NT2/D1 (cell line): ENCODE measurements around the gene NAA38.

Source experiments
- DNase-seq: peaks from one replicate; pipeline ENCODE4 v3.0.0-alpha.2; 2011; ENCODE audit warnings: low read depth, low spot score
- H3K27me3 ChIP-seq: 2 replicates; pipeline ENCODE4 v1.6.0; 2011; ENCODE audit warnings: mild to moderate bottlenecking; ENCODE audit not compliant: insufficient read length, insufficient read depth
- H3K36me3 ChIP-seq: 2 replicates; pipeline ENCODE4 v1.6.1; 2011; ENCODE audit warnings: mild to moderate bottlenecking, low read length, mixed read lengths; ENCODE audit not compliant: insufficient read depth, insufficient read length
- H3K4me1 ChIP-seq: 2 replicates; pipeline ENCODE4 v1.5.1; 2011; ENCODE audit not compliant: insufficient read depth, insufficient read length
- H3K4me3 ChIP-seq: 2 replicates; pipeline ENCODE4 v1.5.1; 2011; ENCODE audit warnings: low read depth; ENCODE audit not compliant: insufficient read length
- H3K9ac ChIP-seq: 2 replicates; pipeline ENCODE4 v1.6.0; 2011; ENCODE audit warnings: low read depth; ENCODE audit not compliant: insufficient read length
- H3K9me3 ChIP-seq: 2 replicates; pipeline ENCODE4 v1.5.1; 2011; ENCODE audit warnings: mild to moderate bottlenecking, low read length; ENCODE audit not compliant: insufficient read depth
- SUZ12 ChIP-seq: IDR thresholded peaks from 2 replicates; pipeline ENCODE4 v1.6.1; 2011; ENCODE audit not compliant: insufficient read length, insufficient read depth; ENCODE audit errors: extremely low read depth
- YY1 ChIP-seq: IDR thresholded peaks from 2 replicates; pipeline ENCODE4 v1.6.1; 2011; ENCODE audit not compliant: insufficient read length, insufficient read depth
- ZNF274 ChIP-seq: IDR thresholded peaks from 2 replicates; pipeline ENCODE4 v1.6.1; 2011; ENCODE audit warnings: mild to moderate bottlenecking, low read depth, low read length

NAA38 gene

DNA sequence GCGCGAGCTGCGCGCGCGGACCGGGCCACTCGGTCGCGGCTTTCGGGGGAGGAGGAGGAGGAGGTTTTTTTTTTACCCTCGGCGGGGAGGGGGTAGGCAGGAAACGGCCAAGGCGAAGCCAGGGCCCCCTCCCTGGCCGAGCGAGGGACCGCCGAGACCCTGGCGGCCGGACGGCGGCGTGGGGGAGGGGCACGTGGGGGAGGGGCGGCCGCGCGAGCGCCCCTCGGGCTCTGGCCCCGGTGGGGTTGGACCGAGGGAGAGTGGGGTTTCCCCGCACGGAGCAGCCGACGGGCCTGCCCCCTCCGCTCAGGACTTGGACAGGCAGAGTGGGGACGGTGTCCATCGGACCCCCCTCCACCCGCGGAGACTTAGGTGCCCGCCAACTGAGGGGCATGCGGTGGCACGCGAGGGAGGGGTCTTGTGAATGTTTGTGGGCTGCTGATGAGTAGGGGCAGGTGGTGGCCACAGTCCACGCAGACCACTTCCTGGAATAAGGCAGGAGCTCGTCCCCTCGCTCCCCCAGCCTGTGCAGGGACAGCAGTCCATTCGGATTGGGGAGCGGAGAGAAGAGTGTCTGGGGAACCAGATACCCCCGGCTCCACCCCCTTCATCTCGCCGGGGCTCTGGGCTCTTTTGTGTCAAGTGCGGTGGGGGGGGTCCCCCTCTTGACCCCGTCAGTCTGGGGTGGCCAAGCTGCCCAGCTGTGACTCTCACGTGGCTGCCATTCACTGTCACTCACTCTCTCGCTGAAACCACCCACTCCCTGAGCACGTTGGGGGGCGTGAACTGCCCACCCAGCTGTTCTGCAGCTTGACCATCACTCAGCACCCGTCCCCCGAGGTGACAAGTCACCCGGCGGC is 28.2 kb upstream of the NAA38 start:
- Histone ChIP-seq H3K27me3 (no peaks in the 10 kb centered on the region), H3K9me3 (no peaks in the 10 kb centered on the region), H3K4me3 (peak overlapping the region; percentile 67), H3K4me1 (peaks cover 5% of the 10 kb centered on the region), H3K36me3 (peaks cover 18% of the 10 kb centered on the region), H3K9ac (peak overlapping the region; percentile 79)
- no peak for DNase-seq
- TF ChIP-seq YY1: no peak
- TF ChIP-seq ZNF274: no peak
- TF ChIP-seq SUZ12: no peak

DNA sequence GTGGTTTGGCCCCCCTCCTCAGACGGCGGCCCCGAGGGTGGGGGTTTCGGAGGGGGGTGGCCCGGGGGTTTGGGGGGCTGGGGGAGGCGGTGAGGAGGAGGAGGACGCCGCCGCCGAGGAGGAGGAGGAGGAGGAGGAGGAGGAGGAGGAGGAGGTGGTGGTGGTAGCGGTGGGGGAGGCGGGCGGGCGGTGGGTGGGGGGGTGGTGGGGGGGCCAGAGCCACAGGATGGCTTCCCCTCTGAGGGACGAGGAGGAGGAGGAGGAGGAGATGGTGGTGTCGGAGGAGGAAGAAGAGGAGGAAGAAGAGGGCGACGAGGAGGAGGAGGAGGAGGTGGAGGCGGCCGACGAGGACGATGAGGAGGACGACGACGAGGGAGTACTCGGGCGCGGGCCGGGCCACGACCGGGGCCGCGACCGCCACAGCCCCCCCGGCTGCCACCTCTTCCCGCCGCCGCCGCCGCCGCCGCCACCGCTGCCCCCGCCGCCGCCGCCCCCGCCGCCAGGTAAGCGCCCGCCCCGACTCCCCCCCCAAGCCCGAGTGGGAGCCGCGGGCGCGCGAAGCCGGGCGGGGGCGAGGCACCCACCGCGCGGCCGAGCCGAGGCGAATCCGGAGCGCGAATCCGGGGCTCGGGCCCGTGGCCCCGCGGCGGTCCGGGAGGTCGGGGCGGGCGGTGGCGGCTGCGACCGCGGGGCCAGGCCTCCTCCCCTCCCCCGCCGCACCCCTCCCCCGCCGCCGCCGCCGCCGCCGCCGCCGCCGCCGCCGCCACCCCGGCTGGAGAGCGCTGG is 27.4 kb upstream of the NAA38 start:
- Histone ChIP-seq H3K4me1 (peaks cover 5% of the 10 kb centered on the region), H3K9ac (peak overlapping the region; percentile 77), H3K4me3 (peak overlapping the region; percentile 36), H3K36me3 (peaks cover 24% of the 10 kb centered on the region), H3K9me3 (no peaks in the 10 kb centered on the region), H3K27me3 (no peaks in the 10 kb centered on the region)
- TF ChIP-seq YY1: no peak
- TF ChIP-seq ZNF274: no peak
- no peak for TF ChIP-seq SUZ12
- DNase-seq: no peak

- Histone ChIP-seq H3K4me1 (peaks cover 2% of the 10 kb centered on the region), H3K36me3 (peaks cover 33% of the 10 kb centered on the region), H3K27me3 (no peaks in the 10 kb centered on the region), H3K9me3 (no peaks in the 10 kb centered on the region), H3K4me3 (no peak overlapping the region), H3K9ac (peak overlapping the region; percentile 21)
- DNase-seq: no peak
- TF ChIP-seq ZNF274 (no peak), YY1 (no peak), SUZ12 (no peak)
Observed at GRCh38 chr17:7883781-7884386, 26.5 kb upstream of the NAA38 start.

GRCh38 chr17:7882629-7883028 is 25.3 kb upstream of the NAA38 start:
- Histone ChIP-seq H3K36me3 (peaks cover 33% of the 10 kb centered on the region), H3K4me3 (no peak overlapping the region), H3K9me3 (no peaks in the 10 kb centered on the region), H3K9ac (no peak overlapping the region), H3K27me3 (no peaks in the 10 kb centered on the region), H3K4me1 (peaks cover 2% of the 10 kb centered on the region)
- no peak for DNase-seq
- TF ChIP-seq SUZ12 (no peak), YY1 (no peak), ZNF274 (no peak)

- no peak overlapping the region for H3K9ac ChIP-seq
- no peak for DNase-seq
- H3K36me3 ChIP-seq: peaks cover 33% of the 10 kb centered on the region
- TF ChIP-seq SUZ12 (no peak), YY1 (no peak), ZNF274 (no peak)
- no peaks in the 10 kb centered on the region for H3K27me3 ChIP-seq
- H3K9me3 ChIP-seq: no peaks in the 10 kb centered on the region
- H3K4me3 ChIP-seq: no peak overlapping the region
- peaks cover 2% of the 10 kb centered on the region for H3K4me1 ChIP-seq
Observed at GRCh38 chr17:7882068-7882467, 24.7 kb upstream of the NAA38 start.

- H3K9me3 ChIP-seq: no peaks in the 10 kb centered on the region
- peaks cover 33% of the 10 kb centered on the region for H3K36me3 ChIP-seq
- DNase-seq: no peak
- no peak overlapping the region for H3K4me3 ChIP-seq
- no peaks in the 10 kb centered on the region for H3K27me3 ChIP-seq
- H3K4me1 ChIP-seq: peaks cover 2% of the 10 kb centered on the region
- H3K9ac ChIP-seq: no peak overlapping the region
- TF ChIP-seq YY1: no peak
- no peak for TF ChIP-seq ZNF274
- no peak for TF ChIP-seq SUZ12
Observed at GRCh38 chr17:7881276-7882054, 24.1 kb upstream of the NAA38 start.
